ENCODE data around the gene TRAP1. TPM values are rescaled to one million over a fixed set of nuclear protein-coding genes. Genes with fewer than 3 reads are reported as not detected.
A peak's percentile ranks its signal among the peaks of the same experiment; 100 is the strongest.

TRAP1 gene
- total RNA-seq, 2 experiments from 2014 or later: 68.0 to 75.9 TPM

DNA sequence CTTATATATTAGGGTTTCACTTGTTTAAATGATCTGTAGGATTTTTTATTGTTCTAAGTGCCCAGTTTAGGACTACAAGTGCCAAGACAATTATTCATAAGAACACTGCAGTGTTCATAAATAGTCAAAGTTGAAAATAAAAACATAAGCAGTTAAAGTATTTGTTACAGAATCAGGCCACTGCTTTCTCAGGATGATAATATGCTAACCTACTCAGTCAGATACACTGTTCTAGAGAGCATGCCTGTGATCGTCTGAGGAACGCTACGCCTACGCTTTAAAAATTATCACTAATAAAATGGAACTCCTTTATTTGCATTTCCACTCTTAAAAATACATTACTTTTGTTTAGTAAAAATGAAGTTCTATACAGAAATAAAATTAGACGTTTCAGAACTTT is 37.4 kb upstream of the TRAP1 start:
- CTCF ChIA-PET: no interaction called here
- POLR2A ChIA-PET: no interaction called here
- H3K4me1 ChIP-seq (ENCODE audit: insufficient read depth, low read length): peaks cover 2% of the 10 kb centered on the region
- H3K27ac ChIP-seq (ENCODE audit: low read depth in 1 of 2, low read length in 2 of 2): no peak overlapping the region
- H3K27me3 ChIP-seq (ENCODE audit: control insufficient read depth in 1 of 2, insufficient read depth in 2 of 2, low read length in 2 of 2): no peaks in the 10 kb centered on the region
- peaks cover 91% of the 10 kb centered on the region for H3K36me3 Mint-ChIP-seq (ENCODE audit: low read depth)
- ATAC-seq (ENCODE audit: poor library complexity) (no peak), DNase-seq (no peak)
- no peaks in the 10 kb centered on the region for H3K27me3 Mint-ChIP-seq
- H3K9me3 ChIP-seq (ENCODE audit: control insufficient read depth in 1 of 2, insufficient read depth in 1 of 2, low read length in 2 of 2): no peaks in the 10 kb centered on the region
- H3K27ac Mint-ChIP-seq: no peak overlapping the region
- TF ChIP-seq, protein P1, sequence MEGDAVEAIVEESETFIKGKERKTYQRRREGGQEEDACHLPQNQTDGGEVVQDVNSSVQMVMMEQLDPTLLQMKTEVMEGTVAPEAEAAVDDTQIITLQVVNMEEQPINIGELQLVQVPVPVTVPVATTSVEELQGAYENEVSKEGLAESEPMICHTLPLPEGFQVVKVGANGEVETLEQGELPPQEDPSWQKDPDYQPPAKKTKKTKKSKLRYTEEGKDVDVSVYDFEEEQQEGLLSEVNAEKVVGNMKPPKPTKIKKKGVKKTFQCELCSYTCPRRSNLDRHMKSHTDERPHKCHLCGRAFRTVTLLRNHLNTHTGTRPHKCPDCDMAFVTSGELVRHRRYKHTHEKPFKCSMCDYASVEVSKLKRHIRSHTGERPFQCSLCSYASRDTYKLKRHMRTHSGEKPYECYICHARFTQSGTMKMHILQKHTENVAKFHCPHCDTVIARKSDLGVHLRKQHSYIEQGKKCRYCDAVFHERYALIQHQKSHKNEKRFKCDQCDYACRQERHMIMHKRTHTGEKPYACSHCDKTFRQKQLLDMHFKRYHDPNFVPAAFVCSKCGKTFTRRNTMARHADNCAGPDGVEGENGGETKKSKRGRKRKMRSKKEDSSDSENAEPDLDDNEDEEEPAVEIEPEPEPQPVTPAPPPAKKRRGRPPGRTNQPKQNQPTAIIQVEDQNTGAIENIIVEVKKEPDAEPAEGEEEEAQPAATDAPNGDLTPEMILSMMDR (IDR thresholded peaks at IDR 0.05): no peak
- H3K4me3 Mint-ChIP-seq: no peak overlapping the region
- intact Hi-C loops (cut with DNase I, micrococcal nuclease): no loop called here
- no peak overlapping the region for H3K4me3 ChIP-seq (ENCODE audit: low read length)
- H3K36me3 ChIP-seq (ENCODE audit: insufficient read depth, low read length): peaks cover 76% of the 10 kb centered on the region
- peaks cover 12% of the 10 kb centered on the region for H3K4me1 Mint-ChIP-seq (ENCODE audit: low read depth)
- no peaks in the 10 kb centered on the region for H3K9me3 Mint-ChIP-seq

DNA sequence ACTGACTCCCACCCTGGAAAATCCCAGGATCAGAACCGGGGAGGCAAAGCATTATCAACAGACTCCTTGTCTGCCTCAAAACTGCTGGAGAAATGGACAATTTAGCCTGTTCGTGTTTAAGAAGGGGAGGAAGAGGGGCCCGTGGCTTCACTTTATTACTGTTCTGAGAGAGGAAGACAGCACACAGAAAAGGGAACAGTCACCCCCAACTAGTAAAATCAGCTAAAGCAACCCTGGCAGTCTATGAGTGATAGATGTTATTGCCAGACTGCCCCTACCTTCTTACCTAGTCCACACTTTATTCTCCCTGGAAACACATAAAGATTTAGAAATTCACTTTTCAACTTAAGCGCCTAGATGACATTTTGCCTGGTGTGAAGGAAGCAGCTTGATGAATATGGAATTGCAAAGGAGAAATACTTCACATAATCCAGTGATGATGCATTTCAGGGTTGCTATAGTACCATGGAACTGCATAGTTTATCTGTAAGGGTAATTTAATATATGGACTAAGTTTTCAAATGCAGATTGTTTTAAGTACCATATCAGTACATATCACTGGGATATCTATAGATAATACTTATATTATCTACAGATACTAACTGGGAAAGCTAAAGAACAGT is 36.9 kb upstream of the TRAP1 start:
- no peaks in the 10 kb centered on the region for H3K9me3 ChIP-seq (ENCODE audit: control insufficient read depth in 1 of 2, insufficient read depth in 1 of 2, low read length in 2 of 2)
- Mint-ChIP-seq H3K4me1 (ENCODE audit: low read depth) (peaks cover 12% of the 10 kb centered on the region), H3K27me3 (no peaks in the 10 kb centered on the region), H3K27ac (no peak overlapping the region), H3K36me3 (ENCODE audit: low read depth) (peaks cover 91% of the 10 kb centered on the region), H3K4me3 (no peak overlapping the region), H3K9me3 (no peaks in the 10 kb centered on the region)
- H3K4me1 ChIP-seq (ENCODE audit: insufficient read depth, low read length): peaks cover 3% of the 10 kb centered on the region
- ChIA-PET POLR2A (no interaction called here), CTCF (no interaction called here)
- peaks cover 77% of the 10 kb centered on the region for H3K36me3 ChIP-seq (ENCODE audit: insufficient read depth, low read length)
- no peak overlapping the region for H3K27ac ChIP-seq (ENCODE audit: low read depth in 1 of 2, low read length in 2 of 2)
- ATAC-seq (ENCODE audit: poor library complexity) (no peak), DNase-seq (no peak)
- intact Hi-C loops (cut with DNase I, micrococcal nuclease): no loop called here
- no peak overlapping the region for H3K4me3 ChIP-seq (ENCODE audit: low read length)
- H3K27me3 ChIP-seq (ENCODE audit: control insufficient read depth in 1 of 2, insufficient read depth in 2 of 2, low read length in 2 of 2): no peaks in the 10 kb centered on the region
- TF ChIP-seq, protein P1 (IDR thresholded peaks at IDR 0.05): no peak

DNA sequence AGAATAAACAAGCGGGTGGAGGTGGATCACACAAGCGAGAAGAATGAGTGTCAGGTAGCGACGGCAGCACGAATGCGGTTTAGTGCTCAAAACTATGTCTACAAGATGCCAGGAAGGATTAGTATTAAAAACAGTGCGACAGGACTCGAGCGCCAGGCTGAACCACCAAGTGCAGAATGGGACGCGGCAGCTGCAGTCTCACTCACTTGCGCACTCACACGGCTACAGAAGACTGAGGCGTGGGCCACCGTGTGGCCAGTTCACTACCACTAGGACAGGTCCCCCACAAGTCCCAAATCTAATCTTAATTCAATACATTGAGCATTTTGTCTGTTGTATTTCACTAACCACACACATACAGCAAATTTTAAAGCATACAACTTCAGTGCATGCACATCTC is 35.7 kb upstream of the TRAP1 start:
- Mint-ChIP-seq H3K4me3 (no peak overlapping the region), H3K36me3 (ENCODE audit: low read depth) (peaks cover 91% of the 10 kb centered on the region), H3K27me3 (no peaks in the 10 kb centered on the region), H3K4me1 (ENCODE audit: low read depth) (peaks cover 12% of the 10 kb centered on the region), H3K27ac (no peak overlapping the region), H3K9me3 (no peaks in the 10 kb centered on the region)
- H3K9me3 ChIP-seq (ENCODE audit: control insufficient read depth in 1 of 2, insufficient read depth in 1 of 2, low read length in 2 of 2): no peaks in the 10 kb centered on the region
- ChIA-PET POLR2A (no interaction called here), CTCF (no interaction called here)
- TF ChIP-seq, protein P1 (IDR thresholded peaks at IDR 0.05): no peak
- peaks cover 75% of the 10 kb centered on the region for H3K36me3 ChIP-seq (ENCODE audit: insufficient read depth, low read length)
- no peak overlapping the region for H3K27ac ChIP-seq (ENCODE audit: low read depth in 1 of 2, low read length in 2 of 2)
- ATAC-seq (ENCODE audit: poor library complexity) (no peak), DNase-seq (peak in 1 of 14 experiments; percentile 2)
- H3K4me3 ChIP-seq (ENCODE audit: low read length): no peak overlapping the region
- peaks cover 3% of the 10 kb centered on the region for H3K4me1 ChIP-seq (ENCODE audit: insufficient read depth, low read length)
- no peaks in the 10 kb centered on the region for H3K27me3 ChIP-seq (ENCODE audit: control insufficient read depth in 1 of 2, insufficient read depth in 2 of 2, low read length in 2 of 2)
- intact Hi-C loops (cut with DNase I, micrococcal nuclease): no loop called here

All from CD4-positive, alpha-beta T cell (primary cell).